H1 (cell line): ENCODE data around the gene PLAC1. TPM values are rescaled to one million over a fixed set of nuclear protein-coding genes. Genes with fewer than 3 reads are reported as not detected.

Source experiments
- CTCF ChIA-PET: fragments of 300-600 bp; sonication (Branson Sonifier 250); formaldehyde crosslinking; loops from one replicate; lab custom pipeline; 2021; ENCODE audit not compliant: partially characterized antibody; lab: Charles Lee
- POLR2A ChIA-PET: fragments of 300-600 bp; sonication (Branson Sonifier 250); formaldehyde crosslinking; loops from one replicate; lab custom pipeline; 2021; ENCODE audit warnings: inconsistent platforms; ENCODE audit not compliant: partially characterized antibody; lab: Charles Lee
- DNase-seq, 2 experiments: peaks; one replicate each; pipeline versions ENCODE4 v3.0.0 to v3.0.0-alpha.2; 2010 to 2022; ENCODE audit warnings: low spot score in 2 of 2, low read depth in 1 of 2, mixed read lengths in 1 of 2
- FAIRE-seq: peaks from 2 replicates; lab custom pipeline; 2011; peaks lifted over from hg19 to GRCh38; lab: Jason Lieb, UNC
- H2AFZ ChIP-seq: 2 replicates; pipeline ENCODE4 v1.8.1; 2012; ENCODE audit warnings: low read length, inconsistent platforms
- H2AK5ac ChIP-seq: 2 replicates; pipeline ENCODE4 v1.6.1; 2013; ENCODE audit warnings: low read depth, low read length
- H2BK120ac ChIP-seq: replicated peaks from 2 replicates; pipeline ENCODE3; 2013; ENCODE audit warnings: low read depth, low read length, inconsistent platforms
- H2BK12ac ChIP-seq: 2 replicates; pipeline ENCODE4 v1.6.1; 2013; ENCODE audit warnings: low read depth, low read length
- H2BK15ac ChIP-seq: 2 replicates; pipeline ENCODE4 v1.6.1; 2013; ENCODE audit warnings: low read length
- H2BK20ac ChIP-seq: 2 replicates; pipeline ENCODE4 v1.6.1; 2013; ENCODE audit warnings: low read length
- H2BK5ac ChIP-seq: 2 replicates; pipeline ENCODE4 v1.6.1; 2013; ENCODE audit warnings: low read depth, low read length
- H3K14ac ChIP-seq: 2 replicates; pipeline ENCODE4 v1.6.1; 2013; ENCODE audit warnings: inconsistent platforms; ENCODE audit not compliant: insufficient read length
- H3K18ac ChIP-seq: 2 replicates; pipeline ENCODE4 v1.6.1; 2013; ENCODE audit warnings: low read length; ENCODE audit errors: extremely low read depth
- H3K23ac ChIP-seq: 2 replicates; pipeline ENCODE4 v1.6.1; 2013; ENCODE audit warnings: inconsistent platforms; ENCODE audit not compliant: insufficient read length
- H3K23me2 ChIP-seq: 2 replicates; pipeline ENCODE4 v1.6.1; 2013; ENCODE audit warnings: low read depth, low read length
- H3K27ac ChIP-seq: 2 replicates; pipeline ENCODE4 v1.6.1; 2011; ENCODE audit warnings: low read depth, low read length, inconsistent platforms
- H3K27me3 ChIP-seq, 4 experiments: replicated peaks in 1 of 4; 1 replicate in 1 of 4; 2 replicates in 3 of 4; pipeline versions ENCODE4 v1.6.1 to v1.8.1; 2011 to 2013; ENCODE audit warnings: low read length in 3 of 4, mild to moderate bottlenecking in 3 of 4, inconsistent platforms in 2 of 4, mixed read lengths in 2 of 4, moderate library complexity in 1 of 4; ENCODE audit not compliant: control insufficient read depth in 3 of 4, insufficient read depth in 3 of 4; ENCODE audit errors: extremely low read depth in 1 of 4
- H3K36me3 ChIP-seq, 4 experiments: 2 replicates each; pipeline versions ENCODE4 v1.6.1 to v1.8.1; 2011 to 2013; ENCODE audit warnings: mild to moderate bottlenecking in 4 of 4, low read length in 3 of 4, moderate library complexity in 2 of 4, control low read depth in 1 of 4, inconsistent platforms in 1 of 4; ENCODE audit not compliant: insufficient read depth in 4 of 4, control insufficient read depth in 2 of 4
- H3K4ac ChIP-seq: replicated peaks from 2 replicates; pipeline ENCODE3; 2013; ENCODE audit warnings: low read length, low read depth, mixed read lengths, inconsistent platforms; ENCODE audit not compliant: insufficient read length
- H3K4me1 ChIP-seq, 4 experiments: replicated peaks in 1 of 4; 1 replicate in 1 of 4; 2 replicates in 3 of 4; pipeline versions ENCODE4 v1.6.1 to v1.8.1; 2011 to 2013; ENCODE audit warnings: low read length in 3 of 4, inconsistent platforms in 2 of 4, mixed read lengths in 1 of 4; ENCODE audit not compliant: insufficient read depth in 4 of 4, control insufficient read depth in 3 of 4
- H3K4me2 ChIP-seq, 2 experiments: 2 replicates each; pipeline versions ENCODE4 v1.6.1 to v1.8.1; 2011 to 2013; ENCODE audit warnings: low read depth in 2 of 2, low read length in 2 of 2, control low read depth in 1 of 2, inconsistent platforms in 1 of 2, mild to moderate bottlenecking in 1 of 2; ENCODE audit not compliant: insufficient read depth in 1 of 2
- H3K4me3 ChIP-seq, 4 experiments: fragments of 200-600, 300-600 bp in 1 of 4; sonication (generic), shearing (Covaris generic), sonication (Bioruptor Twin) in 1 of 4; 2 replicates each; pipeline versions ENCODE4 v1.5.1 to v1.8.1; 2011 to 2016; ENCODE audit warnings: low read length in 4 of 4, low read depth in 3 of 4, control low read depth in 2 of 4, inconsistent platforms in 2 of 4, mild to moderate bottlenecking in 2 of 4, mixed read lengths in 1 of 4, moderate library complexity in 1 of 4; ENCODE audit not compliant: insufficient read depth in 2 of 4; ENCODE audit errors: extremely low read depth in 1 of 4
- H3K56ac ChIP-seq: replicated peaks from 2 replicates; pipeline ENCODE3; 2013; ENCODE audit warnings: low read depth, mild to moderate bottlenecking, mixed read lengths, low read length, inconsistent platforms; ENCODE audit not compliant: insufficient read length
- H3K79me1 ChIP-seq: 2 replicates; pipeline ENCODE4 v1.6.1; 2013; ENCODE audit warnings: low read depth, low read length, control low read depth
- H3K79me2 ChIP-seq, 2 experiments: 2 replicates each; pipeline versions ENCODE4 v1.6.1 to v1.8.1; 2012 to 2013; ENCODE audit warnings: low read length in 2 of 2, mild to moderate bottlenecking in 2 of 2, inconsistent platforms in 1 of 2; ENCODE audit not compliant: insufficient read depth in 2 of 2, control insufficient read depth in 1 of 2
- H3K9ac ChIP-seq, 4 experiments: replicated peaks in 1 of 4; 1 replicate in 1 of 4; 2 replicates in 3 of 4; pipeline versions ENCODE4 v1.6.1 to v1.8.1; 2011 to 2013; ENCODE audit warnings: low read depth in 3 of 4, low read length in 3 of 4, control low read depth in 2 of 4, mild to moderate bottlenecking in 2 of 4, moderate library complexity in 2 of 4, inconsistent platforms in 1 of 4; ENCODE audit errors: extremely low read depth in 1 of 4
- H3K9me3 ChIP-seq, 2 experiments: 2 replicates each; pipeline versions ENCODE4 v1.6.1 to v1.8.1; 2012 to 2013; ENCODE audit warnings: mild to moderate bottlenecking in 2 of 2, moderate library complexity in 2 of 2, control low read depth in 1 of 2, inconsistent platforms in 1 of 2, low read depth in 1 of 2, low read length in 1 of 2, mixed read lengths in 1 of 2; ENCODE audit not compliant: insufficient read depth in 2 of 2
- H4K20me1 ChIP-seq, 2 experiments: replicated peaks in 1 of 2; 2 replicates each; pipeline versions ENCODE3 to v1.8.1; 2011 to 2013; ENCODE audit warnings: inconsistent platforms in 2 of 2, low read length in 2 of 2, mild to moderate bottlenecking in 1 of 2; ENCODE audit not compliant: insufficient read depth in 2 of 2, control insufficient read depth in 1 of 2
- H4K5ac ChIP-seq: 2 replicates; pipeline ENCODE4 v1.6.1; 2013; ENCODE audit warnings: low read length, low read depth, mixed read lengths, inconsistent platforms; ENCODE audit not compliant: insufficient read length
- H4K8ac ChIP-seq: 2 replicates; pipeline ENCODE4 v1.8.0; 2013; ENCODE audit warnings: mild to moderate bottlenecking, moderate library complexity, low read length, inconsistent platforms; ENCODE audit not compliant: insufficient read depth; ENCODE audit errors: extremely low read depth
- H4K91ac ChIP-seq: replicated peaks from 2 replicates; pipeline ENCODE3; 2013; ENCODE audit warnings: low read length, mixed read lengths, inconsistent platforms; ENCODE audit not compliant: insufficient read length
- CHD2 ChIP-seq: IDR thresholded peaks from 2 replicates; pipeline ENCODE4 v1.6.1; 2012; ENCODE audit warnings: low read length, improper control_type of control experiment
- JUND ChIP-seq: IDR thresholded peaks from 2 replicates; pipeline ENCODE4 v1.6.1; 2011; ENCODE audit warnings: mild to moderate bottlenecking, improper control_type of control experiment, low read length
- NANOG ChIP-seq: IDR thresholded peaks from 2 replicates; pipeline ENCODE4 v1.6.1; 2011; ENCODE audit warnings: low read length, low read depth, mild to moderate bottlenecking, inconsistent platforms; ENCODE audit not compliant: insufficient read depth, poor library complexity, severe bottlenecking
- USF2 ChIP-seq: IDR thresholded peaks from 2 replicates; pipeline ENCODE4 v1.6.1; 2011; ENCODE audit warnings: low read length, improper control_type of control experiment
- polyA plus RNA-seq, 7 experiments: library from polyadenylated mRNA; depleted of rRNA in 3 of 7; stranded (reverse) in 5 of 7; unstranded in 2 of 7; fragments of >200 nt in 5 of 7; fragments of 200-250 nt in 2 of 7; gene quantifications; 1 replicate in 5 of 7; 2 replicates in 1 of 7; 4 replicates in 1 of 7; pipeline versions ENCODE4 v1.2.1 to v1.2.3, GENCODE V29; 2011 to 2013; ENCODE audit warnings: missing spikeins in 2 of 7, mixed read lengths in 2 of 7
- total RNA-seq: library from RNA; stranded (reverse); fragmentation: NEBNext Ultra II Directional; extraction: Animal tissue kit (Norgen Biotek cat#: 25700); gene quantifications from 2 replicates; pipeline ENCODE4 v1.2.1, GENCODE V29; 2021

PLAC1 gene
- total and polyA plus RNA-seq, 2 of the 8 experiments (the other 6 are each of a cell fraction or from before 2014, with no cell fraction given), result 1.8 TPM; not detected in 1

DNA sequence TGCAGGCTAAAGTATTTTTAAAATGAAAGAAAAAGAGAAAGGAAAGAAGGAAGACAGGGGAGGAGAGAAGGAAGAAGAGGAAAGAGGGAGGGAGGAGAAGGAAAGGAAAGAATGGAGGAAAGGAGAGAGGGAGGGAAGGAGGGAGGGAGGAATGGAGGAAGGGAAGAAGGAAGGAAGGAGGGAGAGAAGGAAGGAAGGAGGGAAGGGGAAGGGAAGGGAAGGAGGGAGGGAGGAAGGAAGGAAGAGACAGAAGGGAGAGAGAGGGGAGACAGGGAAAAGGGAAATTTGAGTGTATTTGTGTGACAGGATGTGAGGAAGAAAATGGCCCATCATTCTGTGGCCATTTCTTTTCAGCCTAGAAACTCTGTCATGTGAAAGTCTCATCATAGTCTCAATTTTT is 14.9 kb upstream of the PLAC1 start:
- H2AK5ac ChIP-seq, result no peak overlapping the region
- no peak overlapping the region for H2BK20ac ChIP-seq
- H3K9ac ChIP-seq, result no peak overlapping the region
- H3K4me2 ChIP-seq, result no peak overlapping the region
- H3K23me2 ChIP-seq, result no peaks in the 10 kb centered on the region
- H3K23ac ChIP-seq, result no peak overlapping the region
- FAIRE-seq, result no peak
- no peak overlapping the region for H2BK120ac ChIP-seq
- peaks cover 0 to 3% (median 0%) of the 10 kb centered on the region in 4 experiments; a peak in 2 of 7 replicates for H3K4me1 ChIP-seq
- no peak overlapping the region for H4K8ac ChIP-seq
- no peak overlapping the region for H2BK15ac ChIP-seq
- no peak overlapping the region for H4K5ac ChIP-seq
- H3K79me1 ChIP-seq, result no peaks in the 10 kb centered on the region
- no peak overlapping the region for H3K27ac ChIP-seq
- H3K79me2 ChIP-seq, result no peaks in the 10 kb centered on the region
- DNase-seq, result no peak
- ChIA-PET POLR2A (no interaction called here), CTCF (no interaction called here)
- no peaks in the 10 kb centered on the region for H3K27me3 ChIP-seq
- no peak overlapping the region for H3K14ac ChIP-seq
- H3K4ac ChIP-seq, result no peak overlapping the region
- H2BK5ac ChIP-seq, result no peak overlapping the region
- no peak overlapping the region for H3K18ac ChIP-seq
- H3K56ac ChIP-seq, result no peak overlapping the region
- H2AFZ ChIP-seq, result no peak overlapping the region
- H4K91ac ChIP-seq, result no peak overlapping the region
- no peaks in the 10 kb centered on the region for H3K36me3 ChIP-seq
- TF ChIP-seq USF2 (no peak), CHD2 (no peak), JUND (no peak), NANOG (no peak)
- H3K9me3 ChIP-seq, result no peaks in the 10 kb centered on the region
- H4K20me1 ChIP-seq, result no peaks in the 10 kb centered on the region
- no peak overlapping the region for H2BK12ac ChIP-seq
- no peak overlapping the region for H3K4me3 ChIP-seq
